AML-193 (cell line): ENCODE data around the gene ZFYVE28.

Experiments
- DNase-seq, 2 experiments: peaks; one replicate each; lab custom pipeline; 2025; lab: John Stamatoyannopoulos, UW

Gene ZFYVE28

GRCh38 chr4:2302387-2303119, 115.9 kb downstream of the ZFYVE28 start:
- DNase-seq = no peak

- DNase-seq = no peak
Observed at GRCh38 chr4:2301806-2302205, 116.6 kb downstream of the ZFYVE28 start.

GRCh38 chr4:2301225-2301642, 117.2 kb downstream of the ZFYVE28 start:
- no peak for DNase-seq

DNA sequence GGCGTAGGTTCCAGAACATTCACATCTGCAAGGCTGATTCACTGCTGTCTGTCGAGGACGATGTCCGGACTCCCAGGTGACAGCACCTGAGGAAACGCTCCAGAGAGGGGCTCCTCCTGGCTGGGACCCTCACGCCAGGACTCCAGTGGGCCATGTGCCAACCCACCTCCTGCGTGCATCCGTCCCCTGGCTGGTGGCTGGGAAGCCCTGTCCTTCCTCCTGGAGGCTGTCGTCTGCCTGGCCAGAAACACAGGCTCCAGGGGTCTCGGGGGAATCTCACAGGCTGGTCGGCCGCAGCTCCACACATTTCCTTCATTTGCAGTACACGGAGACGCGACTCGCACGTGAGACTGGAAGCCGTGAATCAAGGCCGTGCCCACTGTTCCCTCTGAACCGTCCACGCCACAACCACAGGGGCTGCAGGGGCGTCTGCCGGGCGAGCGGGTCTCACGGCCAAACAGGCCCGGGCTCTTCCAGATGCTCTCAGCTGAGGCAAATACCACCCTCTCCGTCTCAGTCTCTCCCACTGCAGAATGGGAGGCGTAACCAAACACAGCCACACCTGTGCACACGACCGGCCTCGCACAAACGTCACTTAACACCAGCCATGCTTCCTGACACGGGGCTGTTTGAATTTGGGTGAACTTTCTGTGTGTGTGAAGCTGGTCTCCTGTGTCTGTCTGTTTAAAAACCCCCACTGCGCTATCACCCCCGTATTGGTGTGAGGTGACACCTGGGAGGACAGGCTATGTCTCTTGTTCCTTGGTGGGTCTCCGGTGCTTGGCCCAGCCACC, 117.8 kb downstream of the ZFYVE28 start:
- DNase-seq = no peak

- no peak for DNase-seq
Observed at GRCh38 chr4:2299794-2300193, 118.7 kb downstream of the ZFYVE28 start.

DNA sequence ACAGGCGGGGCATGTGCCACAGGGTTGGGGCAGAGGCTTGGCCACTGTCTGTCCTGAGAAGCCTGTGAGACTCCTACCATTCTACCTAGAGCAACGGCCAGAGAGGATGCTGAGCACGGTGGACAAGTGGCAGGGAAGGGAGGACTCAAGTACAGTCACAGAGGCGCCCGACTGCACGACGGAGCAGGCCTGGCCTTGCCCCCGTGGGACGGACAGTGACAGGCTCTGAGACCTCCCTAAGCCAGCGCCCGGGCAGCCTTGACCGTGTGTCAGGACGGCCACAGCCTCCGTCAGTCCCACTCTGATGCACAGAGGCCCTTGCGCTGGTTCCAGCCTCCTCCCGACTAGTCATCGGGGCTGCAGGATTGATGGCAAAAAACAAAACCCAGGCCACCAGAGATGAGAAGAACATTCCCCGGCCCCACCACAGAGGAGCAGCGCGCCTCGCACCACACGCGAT, 119.9 kb downstream of the ZFYVE28 start:
- no peak for DNase-seq

DNA sequence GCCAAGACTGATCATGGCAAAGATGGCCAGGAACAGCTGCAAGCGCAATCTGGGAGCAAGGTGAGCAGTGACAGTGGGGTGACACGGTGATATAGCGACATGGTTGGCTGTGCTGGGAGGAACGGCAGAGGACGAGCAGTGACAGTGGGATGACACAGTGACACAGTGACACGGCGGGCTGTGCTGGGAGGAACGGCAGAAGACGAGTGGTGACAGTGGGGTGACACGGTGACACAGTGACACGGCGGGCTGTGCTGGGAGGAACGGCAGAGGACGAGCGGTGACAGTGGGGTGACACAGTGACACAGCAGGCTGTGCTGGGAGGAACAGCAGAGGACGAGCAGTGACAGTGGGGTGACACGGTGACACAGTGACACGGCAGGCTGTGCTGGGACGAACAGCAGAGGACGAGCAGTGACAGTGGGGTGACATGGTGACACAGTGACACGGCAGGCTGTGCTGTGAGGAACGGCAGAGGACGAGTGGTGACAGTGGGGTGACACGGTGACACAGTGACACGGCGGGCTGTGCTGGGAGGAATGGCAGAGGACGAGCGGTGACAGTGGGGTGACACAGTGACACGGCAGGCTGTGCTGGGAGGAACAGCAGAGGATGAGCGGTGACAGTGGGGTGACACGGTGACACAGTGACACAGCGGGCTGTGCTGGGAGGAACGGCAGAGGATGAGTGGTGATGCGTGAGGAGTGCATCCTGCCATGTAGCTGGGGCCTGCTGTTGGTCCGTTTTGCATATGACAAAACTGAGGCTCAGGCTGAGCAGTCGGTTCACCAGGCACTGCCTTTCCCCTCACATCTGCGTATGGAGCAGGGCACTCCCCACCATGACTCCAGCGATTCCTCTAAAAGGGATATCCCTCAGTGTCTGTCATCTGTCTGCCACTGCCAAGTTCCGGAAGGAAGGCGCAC, 120.6 kb downstream of the ZFYVE28 start:
- DNase-seq = no peak

DNA sequence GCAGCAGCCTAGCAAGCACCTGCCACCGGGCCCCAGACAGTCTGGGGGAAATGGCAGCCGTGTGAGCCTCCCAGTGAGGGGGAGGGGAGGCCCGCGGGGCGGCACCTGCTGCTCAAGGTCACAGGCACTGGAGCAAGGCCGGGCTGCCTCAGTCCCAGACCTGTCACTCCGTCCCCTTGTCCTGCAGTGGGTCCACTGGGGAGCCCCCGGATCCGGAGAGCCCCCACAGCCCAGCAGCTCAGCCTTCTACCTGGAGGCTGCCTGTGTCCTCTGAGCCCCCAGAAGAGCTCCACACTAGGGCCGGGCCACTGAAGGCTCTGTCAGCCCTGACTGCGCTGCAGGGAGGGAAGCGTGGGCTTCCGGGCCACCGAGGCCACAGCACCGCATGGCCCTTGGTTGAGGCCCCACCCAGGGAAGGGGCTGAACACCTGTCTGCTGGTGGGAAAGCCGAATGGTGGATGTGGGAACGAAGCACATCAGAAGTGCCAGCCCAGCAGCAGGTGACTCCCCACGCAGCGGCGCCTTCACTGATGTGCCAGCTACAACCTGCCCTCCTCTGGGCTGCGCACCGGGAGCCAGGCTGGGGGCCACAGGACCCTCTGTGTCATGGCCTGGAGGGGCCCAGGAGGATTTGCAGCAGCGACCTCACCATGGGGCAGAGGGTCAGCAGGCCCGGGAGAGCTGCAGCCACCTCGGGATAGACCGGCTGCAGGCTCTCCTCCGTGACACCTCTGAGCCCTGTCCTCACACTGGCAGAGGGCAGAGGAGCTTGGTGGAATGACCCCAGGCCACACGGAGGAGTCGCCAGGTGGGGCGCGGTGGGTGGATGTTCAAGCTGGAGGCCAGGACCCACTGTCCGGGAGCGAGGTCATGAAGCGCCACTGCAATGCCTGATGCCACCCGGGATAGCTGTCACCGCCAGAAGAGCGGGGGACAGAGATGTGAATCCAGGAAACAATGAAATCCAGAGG, 121.5 kb downstream of the ZFYVE28 start:
- no peak for DNase-seq

DNA sequence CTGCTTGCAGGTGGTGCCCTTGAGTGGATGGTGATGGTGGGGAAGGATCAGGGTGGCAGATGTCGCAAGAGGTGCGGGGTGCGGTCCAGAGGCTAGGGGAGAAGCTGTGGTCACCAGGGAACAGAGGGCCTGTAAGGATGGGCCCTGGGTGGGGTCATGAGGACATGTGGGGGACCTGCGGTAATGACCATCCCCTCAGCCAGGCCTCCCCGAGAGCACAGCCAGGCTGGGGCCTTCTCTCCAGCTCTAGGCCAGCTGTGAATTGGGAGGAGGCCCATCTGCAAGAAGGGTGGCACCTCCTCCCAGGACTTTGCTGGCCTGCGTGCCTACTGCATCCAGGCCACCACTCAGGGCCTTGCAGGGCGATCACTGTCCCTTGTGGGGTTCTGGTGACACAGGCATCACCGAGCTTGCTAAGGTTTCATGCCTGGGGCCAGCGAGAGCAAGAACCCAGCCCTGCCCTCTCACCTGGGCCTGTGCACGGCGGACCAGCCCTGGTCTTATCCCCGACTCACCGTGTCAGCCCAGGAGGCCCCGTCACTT, 122.5 kb downstream of the ZFYVE28 start:
- no peak for DNase-seq

DNA sequence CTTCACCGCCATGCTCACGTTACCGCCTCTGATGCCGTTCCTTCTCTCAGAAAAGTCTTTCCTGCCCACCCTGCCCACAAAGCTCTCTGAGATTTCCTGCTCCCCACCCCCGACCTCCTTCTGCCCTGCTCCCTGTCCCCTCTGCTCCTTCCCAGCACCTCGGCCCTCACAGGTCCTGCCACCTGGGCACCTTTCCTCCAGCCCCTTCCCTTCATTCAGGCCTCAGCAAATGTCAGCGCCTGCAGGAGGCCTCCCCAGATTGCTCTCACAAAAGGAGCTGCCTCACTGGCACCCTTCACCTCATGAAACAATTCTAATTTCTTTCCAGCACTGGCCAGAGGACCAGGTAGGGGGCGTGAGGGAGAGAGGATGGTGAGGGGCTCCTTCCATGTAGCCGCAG, 122.9 kb downstream of the ZFYVE28 start:
- no peak for DNase-seq

DNA sequence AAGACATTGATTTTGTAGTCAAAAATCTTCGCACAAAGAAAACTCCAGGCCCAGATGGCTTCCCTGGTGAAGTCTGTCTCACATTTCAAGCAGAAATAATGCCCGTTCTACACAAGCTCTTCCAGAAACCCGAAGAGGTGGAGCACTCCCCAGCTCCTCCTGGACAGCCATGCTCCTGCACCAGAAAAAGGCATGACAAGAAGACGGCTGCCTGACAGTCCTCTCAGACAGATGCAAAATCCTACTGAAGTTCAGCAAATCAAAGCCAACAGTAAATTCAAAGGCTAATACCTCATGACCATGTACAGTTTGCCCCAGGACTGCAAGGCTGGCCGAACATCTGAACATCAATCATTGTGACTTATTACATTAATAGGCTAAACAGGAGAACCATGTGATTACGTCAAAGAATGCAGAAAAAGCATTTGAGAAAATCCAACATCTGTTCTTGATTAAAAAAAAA, 125.8 kb downstream of the ZFYVE28 start:
- no peak for DNase-seq

DNA sequence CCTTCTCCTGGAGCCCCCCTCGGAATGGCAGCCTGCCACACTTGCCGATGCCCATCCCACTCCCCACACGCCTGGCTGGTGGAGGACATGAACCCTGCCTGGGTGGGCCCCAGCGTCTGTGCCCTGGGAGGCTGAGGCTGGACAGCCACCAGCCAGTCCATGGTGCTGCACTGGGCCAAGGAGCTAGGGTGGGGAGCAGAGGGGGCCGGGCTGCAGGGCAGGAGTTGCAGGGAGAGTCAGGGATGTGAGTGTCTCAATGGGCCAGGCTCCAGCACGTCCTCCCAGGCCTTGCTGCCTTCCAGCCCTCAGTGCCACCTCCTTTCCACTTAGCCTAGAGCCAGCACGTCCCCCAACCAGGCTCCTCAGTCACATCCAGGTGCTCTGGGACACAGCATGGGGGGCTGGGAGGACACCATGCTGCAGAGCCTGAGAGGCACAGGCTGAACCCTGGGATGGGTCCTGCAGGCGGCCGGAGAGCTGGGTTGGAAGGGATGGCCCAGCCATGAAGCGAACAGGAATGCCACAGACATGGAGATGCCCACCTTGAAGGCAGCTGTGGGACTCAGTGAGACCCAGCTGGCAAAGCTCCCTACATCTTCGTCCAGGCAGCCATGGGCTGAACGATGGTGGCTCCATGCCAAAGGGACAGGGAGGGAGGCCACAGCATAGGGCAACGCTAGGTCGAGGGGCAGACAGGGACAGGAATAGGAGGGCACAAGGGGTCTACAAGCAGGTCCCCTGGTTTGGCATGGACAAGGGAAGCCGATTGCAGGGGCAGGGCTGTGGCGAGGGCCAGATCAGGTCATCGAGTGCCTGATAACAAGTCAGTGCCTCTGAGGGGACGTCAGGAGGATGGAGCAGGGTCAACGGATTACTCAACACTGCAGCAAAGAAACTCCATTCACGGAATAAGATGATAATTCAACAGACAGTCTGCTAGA, 126.5 kb downstream of the ZFYVE28 start:
- no peak for DNase-seq

- no peak for DNase-seq
Observed at GRCh38 chr4:2290974-2291704, 127.3 kb downstream of the ZFYVE28 start.

GRCh38 chr4:2290488-2290887, 128.0 kb downstream of the ZFYVE28 start:
- no peak for DNase-seq

DNA sequence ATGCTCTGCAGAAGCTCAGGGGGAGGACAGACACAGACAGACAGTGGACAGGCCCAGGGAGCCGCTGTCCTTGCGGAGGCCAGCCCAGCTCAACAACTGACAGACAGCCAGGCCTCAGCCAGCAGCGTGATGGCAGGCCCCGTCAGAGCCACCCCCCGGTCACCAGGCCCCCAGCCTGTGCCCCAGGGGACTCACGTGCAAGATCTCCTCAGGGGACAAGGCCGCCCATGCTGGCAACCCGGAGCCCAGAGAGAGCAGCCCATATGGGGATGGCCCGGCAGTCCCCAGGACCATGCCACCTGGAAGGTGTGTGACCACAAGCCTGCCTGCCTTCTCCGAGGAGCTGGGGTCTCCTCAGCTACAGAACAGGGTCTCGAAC, 128.5 kb downstream of the ZFYVE28 start:
- no peak for DNase-seq

DNA sequence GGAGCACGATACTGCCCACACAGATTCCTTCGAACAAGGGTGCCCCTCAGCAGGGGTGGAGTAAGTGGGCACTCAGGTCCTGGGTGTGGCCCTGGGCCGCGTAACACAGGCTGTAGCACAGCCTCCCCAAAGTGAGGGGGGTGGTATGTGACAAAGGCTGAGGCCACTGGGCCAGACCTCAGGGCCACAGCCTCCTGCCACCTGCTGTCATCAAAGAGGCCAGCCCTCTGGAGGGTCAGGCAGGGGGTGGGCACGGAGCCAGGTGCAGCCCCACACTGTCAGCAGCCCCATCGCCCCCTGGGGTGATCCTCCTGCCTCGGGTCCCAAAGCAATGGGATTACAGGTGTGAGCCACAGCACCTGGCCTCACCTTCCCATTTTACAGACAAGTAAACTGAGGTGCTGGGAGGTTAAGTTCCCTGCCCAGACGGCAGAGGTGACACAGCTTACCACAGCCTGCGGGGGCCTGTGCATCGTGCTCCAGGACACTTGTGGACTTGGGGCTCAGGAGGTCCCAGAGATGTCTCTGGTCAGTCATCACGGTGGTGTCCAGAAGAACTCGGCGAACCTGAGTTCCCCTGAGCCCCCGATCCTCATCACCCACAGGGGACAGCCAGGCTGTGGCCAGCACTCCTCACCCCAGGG, 129.0 kb downstream of the ZFYVE28 start:
- no peak for DNase-seq

DNA sequence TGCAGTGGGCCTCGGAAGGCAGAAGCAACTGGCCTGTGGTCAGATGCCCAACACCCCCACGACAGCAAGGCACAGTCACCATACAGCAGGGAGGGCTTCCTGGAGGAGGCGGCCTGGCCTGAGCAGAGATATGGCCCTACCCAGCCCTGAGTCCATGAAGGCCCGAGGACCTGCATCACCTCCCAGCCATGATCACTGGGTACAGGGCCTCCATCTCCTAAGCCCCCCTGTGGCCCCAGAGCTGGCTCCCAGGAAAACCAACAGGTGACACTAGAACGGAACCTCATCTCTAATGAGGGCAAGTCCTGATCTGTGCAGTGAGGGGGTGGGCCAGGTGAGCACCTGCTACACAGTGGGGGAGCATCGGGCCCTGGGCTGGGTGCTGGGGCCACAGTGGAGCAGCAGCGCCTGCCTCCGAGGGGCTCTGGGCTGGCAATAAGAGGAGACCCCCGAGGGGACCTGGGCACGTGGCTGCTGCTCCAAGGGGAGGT, 130.3 kb downstream of the ZFYVE28 start:
- DNase-seq = no peak

DNA sequence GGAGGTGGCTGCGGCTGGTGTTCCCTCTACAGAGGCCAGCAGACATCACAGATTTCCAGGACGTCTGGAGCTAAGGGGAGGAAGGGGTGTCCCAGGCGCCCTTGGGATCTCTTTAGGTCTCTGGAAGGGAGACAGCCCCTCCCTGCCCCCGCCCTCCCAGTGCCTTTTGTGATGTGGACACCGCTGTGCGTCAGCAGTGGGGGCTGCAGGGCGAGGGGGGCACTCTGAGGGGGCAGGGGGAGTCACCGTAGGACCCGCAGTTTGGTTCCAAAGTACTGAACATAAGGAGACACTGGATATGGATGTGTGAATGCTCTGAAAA, 130.9 kb downstream of the ZFYVE28 start:
- DNase-seq = no peak
